ENCODE measurements around the gene NECTIN4. TPM values are rescaled to one million over a fixed set of nuclear protein-coding genes. Genes with fewer than 3 reads are reported as not detected.

The NECTIN4 gene
- polyA plus RNA-seq, 1 of the 3 experiments (the other 2 are of a cell fraction) = 0.59 TPM

DNA sequence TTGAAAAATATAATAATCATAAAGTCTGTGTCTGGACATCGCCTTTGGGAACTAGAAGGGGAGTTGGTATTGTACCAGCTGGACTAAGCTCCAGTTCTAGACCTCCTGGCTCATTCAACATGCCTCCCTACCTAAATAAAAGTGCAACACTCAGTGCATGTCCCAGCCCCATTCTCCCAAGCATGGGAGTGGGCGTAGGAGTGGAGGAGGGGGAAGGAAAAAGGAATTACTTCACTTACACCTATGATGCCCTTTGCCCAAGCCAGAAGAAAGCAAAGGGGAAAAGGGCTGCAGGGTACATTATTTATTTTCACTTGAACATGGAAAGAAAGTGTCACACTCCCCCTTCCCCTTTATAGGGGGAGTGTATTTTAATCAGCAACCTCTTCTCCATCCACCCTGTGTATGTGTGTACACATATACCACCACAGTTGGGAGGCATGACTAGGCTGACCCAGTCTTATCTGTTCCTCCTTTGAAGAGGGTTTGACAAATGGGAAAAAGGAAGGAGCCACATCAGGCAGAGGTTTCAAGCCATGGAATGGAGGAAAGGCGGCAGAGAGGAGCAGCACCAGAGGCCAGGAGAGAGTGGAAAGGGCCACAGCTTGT is 31.8 kb upstream of the NECTIN4 start:
- peaks cover 61% of the 10 kb centered on the region for H3K79me2 ChIP-seq (ENCODE audit: insufficient read depth)
- H3K27me3 ChIP-seq (ENCODE audit: insufficient read depth) = no peaks in the 10 kb centered on the region
- H3K4me3 ChIP-seq (ENCODE audit: low read depth in 2 of 2, low read length in 1 of 2) = no peak overlapping the region
- H3K9me3 ChIP-seq = no peaks in the 10 kb centered on the region
- peaks cover 15 to 22% of the 10 kb centered on the region in 2 experiments; a peak in 3 of 4 replicates for H3K4me1 ChIP-seq (ENCODE audit: control insufficient read depth in 1 of 2, insufficient read depth in 2 of 2, low read depth in 1 of 2, low read length in 1 of 2)
- peaks cover 12% of the 10 kb centered on the region for H3F3A ChIP-seq (replicated peaks; ENCODE audit: insufficient read depth)
- H3K27ac ChIP-seq (ENCODE audit: low read depth in 2 of 2, low read length in 1 of 2) = no peak overlapping the region
- ChIA-PET POLR2A (interaction anchor here (0.7 kb wide), 1 partner anchor 9 kb away, joined by 3 read pairs; no protein-coding TSS in a partner anchor), CTCF (no interaction called here)
- H3K9ac ChIP-seq = no peak overlapping the region
- H4K20me1 ChIP-seq (ENCODE audit: insufficient read depth) = peaks cover 10% of the 10 kb centered on the region
- peaks cover 22 to 49% of the 10 kb centered on the region in 2 experiments for H3K36me3 ChIP-seq (replicated peaks in 1 of 2; ENCODE audit: control insufficient read depth in 1 of 2, insufficient read depth in 2 of 2, low read length in 1 of 2)
- H2AFZ ChIP-seq (ENCODE audit: low read depth) = no peak overlapping the region
- TF ChIP-seq POLR2AphosphoS5 (IDR thresholded peaks at IDR 0.05; ENCODE audit: low read depth, low read length) = no peak
- TF ChIP-seq, protein P1, sequence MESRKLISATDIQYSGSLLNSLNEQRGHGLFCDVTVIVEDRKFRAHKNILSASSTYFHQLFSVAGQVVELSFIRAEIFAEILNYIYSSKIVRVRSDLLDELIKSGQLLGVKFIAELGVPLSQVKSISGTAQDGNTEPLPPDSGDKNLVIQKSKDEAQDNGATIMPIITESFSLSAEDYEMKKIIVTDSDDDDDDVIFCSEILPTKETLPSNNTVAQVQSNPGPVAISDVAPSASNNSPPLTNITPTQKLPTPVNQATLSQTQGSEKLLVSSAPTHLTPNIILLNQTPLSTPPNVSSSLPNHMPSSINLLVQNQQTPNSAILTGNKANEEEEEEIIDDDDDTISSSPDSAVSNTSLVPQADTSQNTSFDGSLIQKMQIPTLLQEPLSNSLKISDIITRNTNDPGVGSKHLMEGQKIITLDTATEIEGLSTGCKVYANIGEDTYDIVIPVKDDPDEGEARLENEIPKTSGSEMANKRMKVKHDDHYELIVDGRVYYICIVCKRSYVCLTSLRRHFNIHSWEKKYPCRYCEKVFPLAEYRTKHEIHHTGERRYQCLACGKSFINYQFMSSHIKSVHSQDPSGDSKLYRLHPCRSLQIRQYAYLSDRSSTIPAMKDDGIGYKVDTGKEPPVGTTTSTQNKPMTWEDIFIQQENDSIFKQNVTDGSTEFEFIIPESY (IDR thresholded peaks at IDR 0.05; ENCODE audit: borderline replicate concordance, low read depth) = no peak
- no peak for TF ChIP-seq EP300 (IDR thresholded peaks at IDR 0.05; ENCODE audit: borderline replicate concordance in 1 of 2, low read depth in 1 of 2, low read length in 1 of 2)
- no peak for TF ChIP-seq RFX5 (IDR thresholded peaks at IDR 0.05; ENCODE audit: low read length)
- TF ChIP-seq SIN3A (IDR thresholded peaks at IDR 0.05; ENCODE audit: borderline replicate concordance, low read depth, low read length) = no peak
- TF ChIP-seq, protein P2, sequence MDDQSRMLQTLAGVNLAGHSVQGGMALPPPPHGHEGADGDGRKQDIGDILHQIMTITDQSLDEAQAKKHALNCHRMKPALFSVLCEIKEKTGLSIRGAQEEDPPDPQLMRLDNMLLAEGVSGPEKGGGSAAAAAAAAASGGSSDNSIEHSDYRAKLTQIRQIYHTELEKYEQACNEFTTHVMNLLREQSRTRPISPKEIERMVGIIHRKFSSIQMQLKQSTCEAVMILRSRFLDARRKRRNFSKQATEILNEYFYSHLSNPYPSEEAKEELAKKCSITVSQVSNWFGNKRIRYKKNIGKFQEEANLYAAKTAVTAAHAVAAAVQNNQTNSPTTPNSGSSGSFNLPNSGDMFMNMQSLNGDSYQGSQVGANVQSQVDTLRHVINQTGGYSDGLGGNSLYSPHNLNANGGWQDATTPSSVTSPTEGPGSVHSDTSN (IDR thresholded peaks at IDR 0.05) = no peak
- TF ChIP-seq, protein P3, sequence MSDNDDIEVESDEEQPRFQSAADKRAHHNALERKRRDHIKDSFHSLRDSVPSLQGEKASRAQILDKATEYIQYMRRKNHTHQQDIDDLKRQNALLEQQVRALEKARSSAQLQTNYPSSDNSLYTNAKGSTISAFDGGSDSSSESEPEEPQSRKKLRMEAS (IDR thresholded peaks at IDR 0.05; ENCODE audit: low read depth) = no peak
- TF ChIP-seq ELF1 (IDR thresholded peaks at IDR 0.05) = no peak
- no peak for TF ChIP-seq FOXM1 (IDR thresholded peaks at IDR 0.05; ENCODE audit: low read depth)
- TF ChIP-seq REST (IDR thresholded peaks at IDR 0.05; ENCODE audit: low read depth, low read length) = no peak
- no peak for TF ChIP-seq RXRA (IDR thresholded peaks at IDR 0.05; ENCODE audit: borderline replicate concordance, low read depth)
- no peaks in the 10 kb centered on the region for H3K9me2 ChIP-seq
- H3K4me2 ChIP-seq = no peak overlapping the region
- no peak for DNase-seq
- WGBS (ENCODE audit: low lambda C conversion rate) = 100% methylated on average over 3 of the region's 3 CpGs

Data from SK-N-SH (cell line).